GM23338 (cell line): Measurements from ENCODE around the gene GRM4. TPM values are rescaled to one million over a fixed set of nuclear protein-coding genes. Genes with fewer than 3 reads are reported as not detected.

Experiments used
- ATAC-seq: fragments of 200-7000 bp; cut with Tn5 transposase; 3 replicates; pipeline ENCODE4 v1.9.1; 2020
- DNase-seq: peaks from one replicate; pipeline ENCODE4 v3.0.0-alpha.2; 2015; ENCODE audit warnings: low spot score
- H2AFZ ChIP-seq: fragments of 200-600 bp; sonication (generic); 2 replicates; pipeline ENCODE4 v1.8.0; 2016; ENCODE audit warnings: antibody characterized with exemption, mild to moderate bottlenecking, moderate library complexity
- H3F3A ChIP-seq: fragments of 200-600 bp; sonication (generic); replicated peaks from 2 replicates; pipeline ENCODE4 v1.8.0; 2017; ENCODE audit warnings: antibody characterized with exemption, mixed run types, low read depth
- H3K27ac ChIP-seq: fragments of 200-600 bp; sonication (generic); 2 replicates; pipeline ENCODE4 v1.6.1; 2016; ENCODE audit warnings: low read depth
- H3K27me3 ChIP-seq: fragments of 200-600 bp; sonication (generic); 2 replicates; pipeline ENCODE4 v1.8.0; 2016; ENCODE audit warnings: mild to moderate bottlenecking, mixed run types, moderate library complexity; ENCODE audit not compliant: insufficient read depth
- H3K36me3 ChIP-seq: fragments of 200-600 bp; sonication (generic); 2 replicates; pipeline ENCODE4 v1.8.0; 2016; ENCODE audit warnings: mild to moderate bottlenecking; ENCODE audit not compliant: insufficient read depth
- H3K4me1 ChIP-seq: fragments of 200-600 bp; sonication (generic); 2 replicates; pipeline ENCODE4 v1.8.0; 2016; ENCODE audit warnings: mild to moderate bottlenecking, moderate library complexity; ENCODE audit not compliant: insufficient read depth
- H3K4me2 ChIP-seq: fragments of 200-600 bp; sonication (generic); 2 replicates; pipeline ENCODE4 v1.7.1; 2017; ENCODE audit warnings: mixed run types
- H3K4me3 ChIP-seq: fragments of 200-600 bp; sonication (generic); 2 replicates; pipeline ENCODE4 v1.6.1; 2016; ENCODE audit warnings: mixed run types
- H3K79me2 ChIP-seq: fragments of 200-600 bp; sonication (generic); replicated peaks from 2 replicates; pipeline ENCODE4 v1.8.0; 2017; ENCODE audit warnings: mild to moderate bottlenecking; ENCODE audit not compliant: insufficient read depth
- H3K9me2 ChIP-seq: fragments of 200-600 bp; sonication (generic); 2 replicates; pipeline ENCODE4 v1.8.0; 2017; ENCODE audit not compliant: insufficient read depth
- H4K20me1 ChIP-seq: fragments of 200-600 bp; sonication (generic); replicated peaks from 2 replicates; pipeline ENCODE4 v1.8.0; 2017; ENCODE audit warnings: mild to moderate bottlenecking; ENCODE audit not compliant: insufficient read depth
- H3K27ac Mint-ChIP-seq: 2 replicates; pipeline ENCODE4 v1.8.0; 2020; ENCODE audit warnings: inconsistent platforms, mild to moderate bottlenecking, moderate library complexity, mixed read lengths
- H3K27me3 Mint-ChIP-seq: 3 replicates; pipeline ENCODE4 v1.8.0; 2022; ENCODE audit warnings: low read depth, mild to moderate bottlenecking, moderate library complexity, mixed read lengths, inconsistent platforms; ENCODE audit not compliant: insufficient read depth, poor library complexity
- H3K36me3 Mint-ChIP-seq: 3 replicates; pipeline ENCODE4 v1.8.0; 2021; ENCODE audit warnings: low read depth, mild to moderate bottlenecking, inconsistent platforms, moderate library complexity, mixed read lengths
- H3K4me1 Mint-ChIP-seq: 3 replicates; pipeline ENCODE4 v1.8.0; 2020; ENCODE audit warnings: mild to moderate bottlenecking, inconsistent platforms, mixed read lengths
- H3K4me3 Mint-ChIP-seq: 3 replicates; pipeline ENCODE4 v1.8.0; 2021; ENCODE audit warnings: moderate library complexity, mild to moderate bottlenecking, inconsistent platforms, mixed read lengths
- H3K9me3 Mint-ChIP-seq: 3 replicates; pipeline ENCODE4 v1.8.0; 2020; ENCODE audit warnings: moderate library complexity, mild to moderate bottlenecking, inconsistent platforms, mixed read lengths
- CREB1 ChIP-seq: fragments of 250-450 bp; sonication (Bioruptor Pico); IDR thresholded peaks from 2 replicates; pipeline ENCODE4 v1.5.0; 2020; ENCODE audit warnings: low read depth, mild to moderate bottlenecking, moderate library complexity
- CTCF ChIP-seq, 2 experiments: fragments of 200-600 bp in 1 of 2; sonication (generic) in 1 of 2; conservative IDR thresholded peaks; 2 replicates each; pipeline versions ENCODE4 v1.5.1 to v1.6.1; 2016 to 2017; ENCODE audit warnings: antibody characterized with exemption in 2 of 2, low read depth in 2 of 2, mild to moderate bottlenecking in 2 of 2, moderate library complexity in 1 of 2
- EZH2 ChIP-seq: fragments of 200-600 bp; sonication (generic); IDR thresholded peaks from one replicate; pipeline ENCODE4 v1.8.0; 2017; ENCODE audit warnings: antibody characterized with exemption, mild to moderate bottlenecking, low read depth; ENCODE audit not compliant: unreplicated experiment
- EZH2phosphoT487 ChIP-seq: fragments of 200-600 bp; sonication (generic); IDR thresholded peaks from one replicate; pipeline ENCODE4 v1.8.1; 2018; ENCODE audit warnings: antibody characterized with exemption; ENCODE audit not compliant: unreplicated experiment
- NANOG ChIP-seq: IDR thresholded peaks from 2 replicates; pipeline ENCODE4 v1.6.1; 2016; ENCODE audit warnings: antibody characterized with exemption, borderline replicate concordance
- STAT1 ChIP-seq: IDR thresholded peaks from one replicate; pipeline ENCODE4 v1.6.1; 2016; ENCODE audit warnings: antibody characterized with exemption; ENCODE audit not compliant: unreplicated experiment
- ZNF114 ChIP-seq: fragments of 250-450 bp; sonication (Bioruptor Pico); IDR thresholded peaks from 2 replicates; pipeline ENCODE4 v1.5.0; 2020; ENCODE audit warnings: mild to moderate bottlenecking, moderate library complexity
- polyA plus RNA-seq: library from polyadenylated mRNA; unstranded; fragments of >200 nt; fragmentation: Nextera tagmentation; extraction: Ambion mirVana; gene quantifications from 2 replicates; pipeline ENCODE4 v1.2.1, GENCODE V29; 2016
- total RNA-seq: library from RNA; depleted of rRNA; stranded (reverse); fragments of >200 nt; shearing (Covaris generic); gene quantifications from 2 replicates; pipeline ENCODE4 v1.2.3, GENCODE V29; 2014

Gene GRM4
- total and polyA plus RNA-seq, 2 experiments from 2014 or later: 7.0 to 30.6 TPM

- peaks cover 7% of the 10 kb centered on the region; the same call in 2 of the 3 replicates for H3K4me1 Mint-ChIP-seq
- H3K27ac ChIP-seq: no peak overlapping the region
- H3K36me3 ChIP-seq: no peaks in the 10 kb centered on the region
- TF ChIP-seq NANOG (no peak), CTCF (conservative IDR thresholded peaks at IDR 0.05; ENCODE audit: low read depth in 2 of 2) (no peak), EZH2 (no peak), CREB1 (CRISPR knock-in tag) (no peak), STAT1 (no peak), ZNF114 (CRISPR knock-in tag) (no peak), EZH2phosphoT487 (no peak)
- H3K9me3 Mint-ChIP-seq: no peaks in the 10 kb centered on the region
- H3K79me2 ChIP-seq: no peaks in the 10 kb centered on the region
- H3K4me3 Mint-ChIP-seq: no peak overlapping the region
- peaks cover 1% of the 10 kb centered on the region; the same call in 2 of the 3 replicates for H3K36me3 Mint-ChIP-seq
- H3K27me3 ChIP-seq: no peaks in the 10 kb centered on the region
- H3F3A ChIP-seq: no peaks in the 10 kb centered on the region
- no peak overlapping the region for H3K4me3 ChIP-seq
- no peak overlapping the region for H3K4me2 ChIP-seq
- H3K27ac Mint-ChIP-seq: no peak overlapping the region
- H4K20me1 ChIP-seq: no peaks in the 10 kb centered on the region
- no peak for DNase-seq
- ATAC-seq: no peak
- peaks cover 16% of the 10 kb centered on the region for H3K27me3 Mint-ChIP-seq
- no peak overlapping the region for H2AFZ ChIP-seq
- no peaks in the 10 kb centered on the region for H3K9me2 ChIP-seq
- H3K4me1 ChIP-seq: peaks cover 5% of the 10 kb centered on the region; the same call in 1 of the 2 replicates
These were observed 82.2 kb downstream of the GRM4 start for GRCh38 chr6:34063651-34064050.

- H3K4me1 ChIP-seq: no peaks in the 10 kb centered on the region
- H3K36me3 ChIP-seq: no peaks in the 10 kb centered on the region
- Mint-ChIP-seq H3K9me3 (no peaks in the 10 kb centered on the region), H3K36me3 (peaks cover 3% of the 10 kb centered on the region; the same call in 2 of the 3 replicates), H3K27ac (no peak overlapping the region), H3K4me1 (peaks cover 4% of the 10 kb centered on the region; the same call in 2 of the 3 replicates), H3K4me3 (no peak overlapping the region), H3K27me3 (peaks cover 15% of the 10 kb centered on the region)
- no peaks in the 10 kb centered on the region for H3K27me3 ChIP-seq
- no peak overlapping the region for H3K27ac ChIP-seq
- H3K9me2 ChIP-seq: no peaks in the 10 kb centered on the region
- DNase-seq: peak; percentile 65
- no peaks in the 10 kb centered on the region for H3K79me2 ChIP-seq
- peak; percentile 23 for ATAC-seq
- TF ChIP-seq EZH2phosphoT487 (no peak), CTCF (conservative IDR thresholded peaks at IDR 0.05; ENCODE audit: low read depth in 2 of 2) (peak; percentile 39 to 61)
- H3K4me3 ChIP-seq: no peak overlapping the region
- no peaks in the 10 kb centered on the region for H4K20me1 ChIP-seq
- H3K4me2 ChIP-seq: no peak overlapping the region
- H3F3A ChIP-seq: no peaks in the 10 kb centered on the region
- no peak overlapping the region for H2AFZ ChIP-seq
These were observed 83.1 kb downstream of the GRM4 start for GRCh38 chr6:34062815-34063214.
